GM23248 (cell line): ENCODE data around the gene SELENOK.

ENCODE experiments used
- EZH2 ChIP-seq: fragments of 200-600 bp; sonication (generic); IDR thresholded peaks from 2 replicates; pipeline ENCODE4 v1.6.1; 2018; ENCODE audit warnings: antibody characterized with exemption, mild to moderate bottlenecking; ENCODE audit not compliant: insufficient read depth, poor library complexity, severe bottlenecking
- EZH2phosphoT487 ChIP-seq: fragments of 200-600 bp; sonication (generic); IDR thresholded peaks from 2 replicates; pipeline ENCODE4 v1.6.1; 2018; ENCODE audit warnings: antibody characterized with exemption, moderate library complexity, mild to moderate bottlenecking, low read depth; ENCODE audit not compliant: insufficient read depth

DNA sequence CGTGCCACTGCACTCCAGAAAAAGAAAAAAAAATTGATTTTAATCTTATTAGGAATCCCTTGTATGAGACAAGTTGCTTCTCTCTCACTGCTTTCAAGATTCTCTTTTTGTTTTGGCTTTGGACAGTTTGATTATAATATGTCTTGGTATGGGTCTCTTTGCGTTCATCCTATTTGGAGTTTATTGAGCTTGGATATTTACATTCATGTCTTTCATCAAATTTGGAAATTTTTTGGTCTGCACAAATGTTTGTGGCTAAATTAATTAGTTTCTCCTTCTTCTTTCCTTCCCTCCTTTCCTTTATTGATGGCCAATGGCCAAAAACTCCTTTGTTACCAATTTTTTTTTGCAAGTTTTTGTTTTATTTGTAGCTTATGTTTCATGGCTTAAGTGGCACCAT is 28.1 kb upstream of the SELENOK start:
- TF ChIP-seq EZH2phosphoT487 (no peak), EZH2 (no peak)
